HEK293 (cell line): ENCODE measurements around the gene SSMEM1.

Source experiments
- CTCF ChIA-PET: fragments of 350-600 bp; formaldehyde crosslinking; extraction: SDS; loops from one replicate; lab custom pipeline; 2021; ENCODE audit warnings: antibody characterized with exemption; lab: Yijun Ruan, JAX
- POLR2A ChIA-PET: fragments of 300-600 bp; formaldehyde crosslinking; extraction: SDS; loops from one replicate; lab custom pipeline; 2020; ENCODE audit warnings: antibody characterized with exemption, inconsistent platforms; lab: Yijun Ruan, JAX
- H3K27ac ChIP-seq: fragments of 200-500 bp; sonication (Bioruptor generic); 2 replicates; pipeline ENCODE4 v1.5.1; 2014; ENCODE audit warnings: low read depth, low read length, control low read depth, inconsistent platforms; ENCODE audit errors: extremely low read depth
- H3K36me3 ChIP-seq, 2 experiments: fragments of 200-500 bp in 1 of 2; sonication (Bioruptor generic) in 1 of 2; 1 replicate in 1 of 2; 2 replicates in 1 of 2; pipeline ENCODE4 v1.5.1; 2014 to 2017; ENCODE audit warnings: inconsistent platforms in 2 of 2, low read length in 2 of 2; ENCODE audit not compliant: control insufficient read depth in 2 of 2, insufficient read depth in 1 of 2
- H3K4me1 ChIP-seq: fragments of 200-500 bp; sonication (Bioruptor generic); 2 replicates; pipeline ENCODE4 v1.5.1; 2014; ENCODE audit warnings: mild to moderate bottlenecking, low read length, inconsistent platforms; ENCODE audit not compliant: control insufficient read depth, insufficient read depth
- H3K4me3 ChIP-seq: 2 replicates; pipeline ENCODE4 v1.5.1; 2011; ENCODE audit warnings: low read depth, mild to moderate bottlenecking, control low read depth, low read length, moderate library complexity
- H3K9me3 ChIP-seq: fragments of 200-500 bp; sonication (Bioruptor generic); 2 replicates; pipeline ENCODE4 v1.5.1; 2014; ENCODE audit warnings: low read depth, low read length, inconsistent platforms; ENCODE audit not compliant: control insufficient read depth, insufficient read depth
- ELK4 ChIP-seq: IDR thresholded peaks from 2 replicates; pipeline ENCODE4 v1.6.1; 2011; ENCODE audit warnings: mild to moderate bottlenecking, low read depth, low read length, borderline replicate concordance
- GFI1B ChIP-seq: fragments of 450-650 bp; formaldehyde crosslinking; IDR thresholded peaks from 2 replicates; pipeline ENCODE4 v1.5.1; 2016; ENCODE audit warnings: missing biosample characterization, missing genetic modification characterization
- KLF17 ChIP-seq: fragments of 450-650 bp; formaldehyde crosslinking; IDR thresholded peaks from 2 replicates; pipeline ENCODE4 v1.5.1; 2016; ENCODE audit warnings: missing biosample characterization, missing genetic modification characterization
- KLF7 ChIP-seq: fragments of 450-650 bp; formaldehyde crosslinking; IDR thresholded peaks from 2 replicates; pipeline ENCODE4 v1.5.1; 2016; ENCODE audit warnings: missing biosample characterization, missing genetic modification characterization, borderline replicate concordance
- KLF8 ChIP-seq: fragments of 450-650 bp; formaldehyde crosslinking; IDR thresholded peaks from 2 replicates; pipeline ENCODE4 v1.5.1; 2016; ENCODE audit warnings: missing biosample characterization, missing genetic modification characterization
- SP7 ChIP-seq: fragments of 450-650 bp; formaldehyde crosslinking; IDR thresholded peaks from 2 replicates; pipeline ENCODE4 v1.5.1; 2016; ENCODE audit warnings: missing biosample characterization, missing genetic modification characterization
- ZBTB48 ChIP-seq: fragments of 450-650 bp; formaldehyde crosslinking; IDR thresholded peaks from 2 replicates; pipeline ENCODE4 v1.5.1; 2016; ENCODE audit warnings: missing biosample characterization, missing genetic modification characterization
- ZNF16 ChIP-seq: fragments of 450-650 bp; formaldehyde crosslinking; IDR thresholded peaks from 2 replicates; pipeline ENCODE4 v1.5.1; 2016; ENCODE audit warnings: low read depth, missing biosample characterization, missing genetic modification characterization
- ZNF174 ChIP-seq: fragments of 450-650 bp; formaldehyde crosslinking; IDR thresholded peaks from 2 replicates; pipeline ENCODE4 v1.5.0; 2017; ENCODE audit warnings: missing biosample characterization, mild to moderate bottlenecking, missing genetic modification characterization
- ZNF248 ChIP-seq: fragments of 450-650 bp; formaldehyde crosslinking; IDR thresholded peaks from 2 replicates; pipeline ENCODE4 v1.5.1; 2017; ENCODE audit warnings: missing biosample characterization, missing genetic modification characterization
- ZNF501 ChIP-seq: fragments of 450-650 bp; formaldehyde crosslinking; IDR thresholded peaks from 2 replicates; pipeline ENCODE4 v1.5.1; 2016; ENCODE audit warnings: missing biosample characterization, missing genetic modification characterization
- ZNF626 ChIP-seq: fragments of 450-650 bp; sonication (Bioruptor Pico); formaldehyde crosslinking; IDR thresholded peaks from 2 replicates; pipeline ENCODE4 v1.5.1; 2018; ENCODE audit warnings: missing biosample characterization, missing genetic modification characterization, inconsistent platforms
- ZNF768 ChIP-seq: fragments of 450-650 bp; formaldehyde crosslinking; IDR thresholded peaks from 2 replicates; pipeline ENCODE4 v1.5.1; 2018; ENCODE audit warnings: missing biosample characterization, mild to moderate bottlenecking, missing genetic modification characterization
- ZNF792 ChIP-seq: fragments of 450-650 bp; formaldehyde crosslinking; IDR thresholded peaks from 2 replicates; pipeline ENCODE4 v1.5.1; 2016; ENCODE audit warnings: missing biosample characterization, missing genetic modification characterization
- TF ChIP-seq, protein P1 (sequence below): fragments of 450-650 bp; IDR thresholded peaks from 2 replicates; pipeline ENCODE4 v1.5.1; 2018; ENCODE audit warnings: missing biosample characterization, mild to moderate bottlenecking, missing genetic modification characterization
- TF ChIP-seq, protein P2 (sequence below): fragments of 450-650 bp; formaldehyde crosslinking; IDR thresholded peaks from 2 replicates; pipeline ENCODE4 v1.5.1; 2016; ENCODE audit warnings: missing biosample characterization, missing genetic modification characterization
- TF ChIP-seq, protein P3 (sequence below): fragments of 450-650 bp; formaldehyde crosslinking; IDR thresholded peaks from 2 replicates; pipeline ENCODE4 v1.5.1; 2016; ENCODE audit warnings: missing biosample characterization, missing genetic modification characterization
- TF ChIP-seq, protein P4 (sequence below): fragments of 450-650 bp; formaldehyde crosslinking; IDR thresholded peaks from 2 replicates; pipeline ENCODE4 v1.5.1; 2016; ENCODE audit warnings: missing biosample characterization, missing genetic modification characterization, borderline replicate concordance

The SSMEM1 gene

GRCh38 chr7:130213828-130214227 is 6.2 kb downstream of the SSMEM1 start:
- H3K9me3 ChIP-seq = no peaks in the 10 kb centered on the region
- CTCF ChIA-PET = interaction anchor here (0.5 kb wide), 1 partner anchor 113 kb away, joined by 3 read pairs; no protein-coding TSS in a partner anchor
- POLR2A ChIA-PET = no interaction called here

GRCh38 chr7:130216025-130216424 is 8.4 kb downstream of the SSMEM1 start:
- Histone ChIP-seq H3K9me3 (no peaks in the 10 kb centered on the region), H3K4me3 (no peak overlapping the region), H3K36me3 (no peaks in the 10 kb centered on the region), H3K27ac (no peak overlapping the region), H3K4me1 (no peaks in the 10 kb centered on the region)
- POLR2A ChIA-PET = interaction anchor here (2.2 kb wide), 1 partner anchor 11 kb away, joined by 8 read pairs; the partner anchor contains the start of gene TMEM209
- TF ChIP-seq ZNF16 (tag by site-specific recombination) (no peak), GFI1B (tag by site-specific recombination) (no peak), KLF7 (tag by site-specific recombination) (no peak), KLF17 (tag by site-specific recombination) (no peak), ZNF768 (tag by site-specific recombination) (no peak), SP7 (tag by site-specific recombination) (no peak), ZNF174 (tag by site-specific recombination) (no peak), ZNF248 (tag by site-specific recombination) (no peak), ELK4 (no peak), KLF8 (tag by site-specific recombination) (no peak), ZBTB48 (tag by site-specific recombination) (no peak)
- TF ChIP-seq, protein P1, sequence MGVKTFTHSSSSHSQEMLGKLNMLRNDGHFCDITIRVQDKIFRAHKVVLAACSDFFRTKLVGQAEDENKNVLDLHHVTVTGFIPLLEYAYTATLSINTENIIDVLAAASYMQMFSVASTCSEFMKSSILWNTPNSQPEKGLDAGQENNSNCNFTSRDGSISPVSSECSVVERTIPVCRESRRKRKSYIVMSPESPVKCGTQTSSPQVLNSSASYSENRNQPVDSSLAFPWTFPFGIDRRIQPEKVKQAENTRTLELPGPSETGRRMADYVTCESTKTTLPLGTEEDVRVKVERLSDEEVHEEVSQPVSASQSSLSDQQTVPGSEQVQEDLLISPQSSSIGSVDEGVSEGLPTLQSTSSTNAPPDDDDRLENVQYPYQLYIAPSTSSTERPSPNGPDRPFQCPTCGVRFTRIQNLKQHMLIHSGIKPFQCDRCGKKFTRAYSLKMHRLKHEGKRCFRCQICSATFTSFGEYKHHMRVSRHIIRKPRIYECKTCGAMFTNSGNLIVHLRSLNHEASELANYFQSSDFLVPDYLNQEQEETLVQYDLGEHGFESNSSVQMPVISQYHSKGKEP (tag by site-specific recombination) = no peak
- TF ChIP-seq, protein P2, sequence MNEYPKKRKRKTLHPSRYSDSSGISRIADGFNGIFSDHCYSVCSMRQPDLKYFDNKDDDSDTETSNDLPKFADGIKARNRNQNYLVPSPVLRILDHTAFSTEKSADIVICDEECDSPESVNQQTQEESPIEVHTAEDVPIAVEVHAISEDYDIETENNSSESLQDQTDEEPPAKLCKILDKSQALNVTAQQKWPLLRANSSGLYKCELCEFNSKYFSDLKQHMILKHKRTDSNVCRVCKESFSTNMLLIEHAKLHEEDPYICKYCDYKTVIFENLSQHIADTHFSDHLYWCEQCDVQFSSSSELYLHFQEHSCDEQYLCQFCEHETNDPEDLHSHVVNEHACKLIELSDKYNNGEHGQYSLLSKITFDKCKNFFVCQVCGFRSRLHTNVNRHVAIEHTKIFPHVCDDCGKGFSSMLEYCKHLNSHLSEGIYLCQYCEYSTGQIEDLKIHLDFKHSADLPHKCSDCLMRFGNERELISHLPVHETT (tag by site-specific recombination) = no peak
- CTCF ChIA-PET = interaction anchor here (0.7 to 0.8 kb wide), 2 partner anchors 26 to 129 kb away, joined by 3 read pairs; no protein-coding TSS in a partner anchor

More at GRCh38 chr7:130213828-130214227, 6.2 kb downstream of the SSMEM1 start:
- no peak overlapping the region for H3K4me3 ChIP-seq
- H3K27ac ChIP-seq = no peak overlapping the region
- no peaks in the 10 kb centered on the region for H3K36me3 ChIP-seq
- TF ChIP-seq, protein P3, sequence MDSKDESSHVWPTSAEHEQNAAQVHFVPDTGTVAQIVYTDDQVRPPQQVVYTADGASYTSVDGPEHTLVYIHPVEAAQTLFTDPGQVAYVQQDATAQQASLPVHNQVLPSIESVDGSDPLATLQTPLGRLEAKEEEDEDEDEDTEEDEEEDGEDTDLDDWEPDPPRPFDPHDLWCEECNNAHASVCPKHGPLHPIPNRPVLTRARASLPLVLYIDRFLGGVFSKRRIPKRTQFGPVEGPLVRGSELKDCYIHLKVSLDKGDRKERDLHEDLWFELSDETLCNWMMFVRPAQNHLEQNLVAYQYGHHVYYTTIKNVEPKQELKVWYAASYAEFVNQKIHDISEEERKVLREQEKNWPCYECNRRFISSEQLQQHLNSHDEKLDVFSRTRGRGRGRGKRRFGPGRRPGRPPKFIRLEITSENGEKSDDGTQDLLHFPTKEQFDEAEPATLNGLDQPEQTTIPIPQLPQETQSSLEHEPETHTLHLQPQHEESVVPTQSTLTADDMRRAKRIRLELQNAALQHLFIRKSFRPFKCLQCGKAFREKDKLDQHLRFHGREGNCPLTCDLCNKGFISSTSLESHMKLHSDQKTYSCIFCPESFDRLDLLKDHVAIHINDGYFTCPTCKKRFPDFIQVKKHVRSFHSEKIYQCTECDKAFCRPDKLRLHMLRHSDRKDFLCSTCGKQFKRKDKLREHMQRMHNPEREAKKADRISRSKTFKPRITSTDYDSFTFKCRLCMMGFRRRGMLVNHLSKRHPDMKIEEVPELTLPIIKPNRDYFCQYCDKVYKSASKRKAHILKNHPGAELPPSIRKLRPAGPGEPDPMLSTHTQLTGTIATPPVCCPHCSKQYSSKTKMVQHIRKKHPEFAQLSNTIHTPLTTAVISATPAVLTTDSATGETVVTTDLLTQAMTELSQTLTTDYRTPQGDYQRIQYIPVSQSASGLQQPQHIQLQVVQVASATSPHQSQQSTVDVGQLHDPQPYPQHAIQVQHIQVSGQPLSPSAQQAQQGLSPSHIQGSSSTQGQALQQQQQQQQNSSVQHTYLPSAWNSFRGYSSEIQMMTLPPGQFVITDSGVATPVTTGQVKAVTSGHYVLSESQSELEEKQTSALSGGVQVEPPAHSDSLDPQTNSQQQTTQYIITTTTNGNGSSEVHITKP (tag by site-specific recombination) = no peak
- TF ChIP-seq ZNF501 (tag by site-specific recombination) (no peak), ZNF626 (tag by site-specific recombination) (no peak), ZNF792 (tag by site-specific recombination) (no peak)
- TF ChIP-seq, protein P4, sequence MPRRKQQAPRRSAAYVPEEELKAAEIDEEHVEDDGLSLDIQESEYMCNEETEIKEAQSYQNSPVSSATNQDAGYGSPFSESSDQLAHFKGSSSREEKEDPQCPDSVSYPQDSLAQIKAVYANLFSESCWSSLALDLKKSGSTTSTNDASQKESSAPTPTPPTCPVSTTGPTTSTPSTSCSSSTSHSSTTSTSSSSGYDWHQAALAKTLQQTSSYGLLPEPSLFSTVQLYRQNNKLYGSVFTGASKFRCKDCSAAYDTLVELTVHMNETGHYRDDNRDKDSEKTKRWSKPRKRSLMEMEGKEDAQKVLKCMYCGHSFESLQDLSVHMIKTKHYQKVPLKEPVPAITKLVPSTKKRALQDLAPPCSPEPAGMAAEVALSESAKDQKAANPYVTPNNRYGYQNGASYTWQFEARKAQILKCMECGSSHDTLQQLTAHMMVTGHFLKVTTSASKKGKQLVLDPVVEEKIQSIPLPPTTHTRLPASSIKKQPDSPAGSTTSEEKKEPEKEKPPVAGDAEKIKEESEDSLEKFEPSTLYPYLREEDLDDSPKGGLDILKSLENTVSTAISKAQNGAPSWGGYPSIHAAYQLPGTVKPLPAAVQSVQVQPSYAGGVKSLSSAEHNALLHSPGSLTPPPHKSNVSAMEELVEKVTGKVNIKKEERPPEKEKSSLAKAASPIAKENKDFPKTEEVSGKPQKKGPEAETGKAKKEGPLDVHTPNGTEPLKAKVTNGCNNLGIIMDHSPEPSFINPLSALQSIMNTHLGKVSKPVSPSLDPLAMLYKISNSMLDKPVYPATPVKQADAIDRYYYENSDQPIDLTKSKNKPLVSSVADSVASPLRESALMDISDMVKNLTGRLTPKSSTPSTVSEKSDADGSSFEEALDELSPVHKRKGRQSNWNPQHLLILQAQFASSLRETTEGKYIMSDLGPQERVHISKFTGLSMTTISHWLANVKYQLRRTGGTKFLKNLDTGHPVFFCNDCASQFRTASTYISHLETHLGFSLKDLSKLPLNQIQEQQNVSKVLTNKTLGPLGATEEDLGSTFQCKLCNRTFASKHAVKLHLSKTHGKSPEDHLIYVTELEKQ (tag by site-specific recombination) = no peak
- H3K4me1 ChIP-seq = no peaks in the 10 kb centered on the region
